PC-3 (cell line): ENCODE results near the gene FILIP1L. TPM values are rescaled to one million over a fixed set of nuclear protein-coding genes. Genes with fewer than 3 reads are reported as not detected.

Experiments used
- ATAC-seq: fragments of 200-7000 bp; cut with Tn5 transposase; 2 replicates; pipeline ENCODE4 v1.9.1; 2020; ENCODE audit warnings: mild to moderate bottlenecking, moderate library complexity
- BruUV-seq: library from RNA; stranded (reverse); fragments of 400-500 nt; replicated peaks from 2 replicates; lab custom pipeline; 2021; lab: Mats Ljungman, UMichigan
- CTCF ChIA-PET: fragments of 300-600 bp; sonication (Branson Sonifier 250); formaldehyde crosslinking; loops from one replicate; lab custom pipeline; 2022; ENCODE audit warnings: antibody characterized with exemption; lab: Charles Lee
- POLR2A ChIA-PET: fragments of 300-600 bp; sonication (Branson Sonifier 250); formaldehyde crosslinking; loops from one replicate; lab custom pipeline; 2022; ENCODE audit warnings: antibody characterized with exemption; ENCODE audit not compliant: unreplicated experiment; lab: Charles Lee
- DNase-seq: peaks from one replicate; pipeline ENCODE4 v3.0.0-alpha.2; 2015
- H2AFZ ChIP-seq: fragments of 300-600 bp; sonication (generic); 2 replicates; pipeline ENCODE4 v1.6.0; 2016; ENCODE audit warnings: antibody characterized with exemption, low read length
- H3F3A ChIP-seq: fragments of 300-600 bp; sonication (generic); one replicate; pipeline ENCODE4 v1.6.0; 2017; ENCODE audit warnings: antibody characterized with exemption, low read length, control low read depth, mild to moderate bottlenecking; ENCODE audit not compliant: unreplicated experiment
- H3K27ac ChIP-seq: fragments of 300-600 bp; sonication (generic); 2 replicates; pipeline ENCODE4 v1.5.1; 2016; ENCODE audit warnings: mild to moderate bottlenecking, low read length
- H3K27me3 ChIP-seq: fragments of 300-600 bp; sonication (generic); 2 replicates; pipeline ENCODE4 v1.6.1; 2016; ENCODE audit warnings: low read length, mixed read lengths
- H3K36me3 ChIP-seq: fragments of 300-600 bp; sonication (generic); 2 replicates; pipeline ENCODE4 v1.6.1; 2016; ENCODE audit warnings: low read depth, mixed run types, low read length, mixed read lengths
- H3K4me1 ChIP-seq: fragments of 300-600 bp; sonication (generic); 2 replicates; pipeline ENCODE4 v1.5.1; 2016; ENCODE audit warnings: low read length; ENCODE audit not compliant: insufficient read depth
- H3K4me2 ChIP-seq: fragments of 300-600 bp; sonication (generic); 2 replicates; pipeline ENCODE4 v1.6.0; 2016; ENCODE audit warnings: low read length
- H3K4me3 ChIP-seq: fragments of 300-600 bp; sonication (generic); 2 replicates; pipeline ENCODE4 v1.5.1; 2016; ENCODE audit warnings: mild to moderate bottlenecking, low read length, mixed read lengths
- H3K79me2 ChIP-seq: fragments of 300-600 bp; sonication (generic); 2 replicates; pipeline ENCODE4 v1.6.1; 2017; ENCODE audit warnings: low read length, mixed read lengths
- H3K9ac ChIP-seq: fragments of 300-600 bp; sonication (generic); 2 replicates; pipeline ENCODE4 v1.6.0; 2016; ENCODE audit warnings: mild to moderate bottlenecking, low read length
- H3K9me2 ChIP-seq: fragments of 300-600 bp; sonication (generic); replicated peaks from 2 replicates; pipeline ENCODE4 v1.6.1; 2016; ENCODE audit warnings: mixed run types, low read length, mixed read lengths
- H3K9me3 ChIP-seq: fragments of 300-600 bp; sonication (generic); 2 replicates; pipeline ENCODE4 v1.6.1; 2016; ENCODE audit warnings: low read length, mixed read lengths
- H4K20me1 ChIP-seq: fragments of 300-600 bp; sonication (generic); 2 replicates; pipeline ENCODE4 v1.6.1; 2016; ENCODE audit warnings: low read length, mixed read lengths
- CTCF ChIP-seq: fragments of 300-600 bp; sonication (generic); conservative IDR thresholded peaks from 2 replicates; pipeline ENCODE4 v1.5.1; 2017; ENCODE audit warnings: antibody characterized with exemption, low read depth, mild to moderate bottlenecking, low read length
- EZH2 ChIP-seq: fragments of 300-600 bp; sonication (generic); IDR thresholded peaks from one replicate; pipeline ENCODE4 v1.6.1; 2017; ENCODE audit warnings: antibody characterized with exemption, mild to moderate bottlenecking, low read length; ENCODE audit not compliant: unreplicated experiment
- EZH2phosphoT487 ChIP-seq: fragments of 300-600 bp; sonication (generic); IDR thresholded peaks from 2 replicates; pipeline ENCODE4 v1.6.1; 2018; ENCODE audit warnings: mild to moderate bottlenecking, antibody characterized with exemption, low read length, borderline replicate concordance
- intact Hi-C: fragments of 100-400 bp; cut with micrococcal nuclease; formaldehyde crosslinking; loops from 2 replicates; pipeline ENCODE4 v1.9.0; 2023
- total RNA-seq: library from RNA; depleted of rRNA; stranded (reverse); fragments of >200 nt; gene quantifications from 2 replicates; pipeline ENCODE4 v1.2.3, GENCODE V29; 2014

FILIP1L gene
- total RNA-seq, 1 experiment from 2014 or later = not detected

GRCh38 chr3:99834211-99834957, 279.9 kb downstream of the FILIP1L start:
- no peak overlapping the region for H2AFZ ChIP-seq
- no peaks in the 10 kb centered on the region for H3K27me3 ChIP-seq
- H3K4me1 ChIP-seq = 0 out of 2 replicates have a peak, but pooled peaks cover 12% of the 10 kb centered on the region
- H3K9me3 ChIP-seq = no peaks in the 10 kb centered on the region
- ChIA-PET CTCF (no interaction called here), POLR2A (no interaction called here)
- H3K9ac ChIP-seq = no peak overlapping the region
- H3F3A ChIP-seq = no peaks in the 10 kb centered on the region
- H3K4me3 ChIP-seq = no peak overlapping the region
- H3K27ac ChIP-seq = no peak overlapping the region
- no peaks in the 10 kb centered on the region for H3K36me3 ChIP-seq
- TF ChIP-seq EZH2 = no peak
- TF ChIP-seq EZH2phosphoT487 = no peak
- TF ChIP-seq CTCF = no peak
- H3K79me2 ChIP-seq = peaks cover 89% of the 10 kb centered on the region
- no peaks in the 10 kb centered on the region for H3K9me2 ChIP-seq
- DNase-seq = no peak
- BruUV-seq = no TSS peak
- ATAC-seq = no peak
- intact Hi-C loops = loop anchor here (5.0 to 10.0 kb wide), 4 partner anchors 568 to 1550 kb away; partner anchors contain the start of genes LNP1 and TOMM70
- H4K20me1 ChIP-seq = 0 out of 2 replicates have a peak, but pooled peaks cover 3% of the 10 kb centered on the region
- no peak overlapping the region for H3K4me2 ChIP-seq

GRCh38 chr3:99833617-99834205, 280.6 kb downstream of the FILIP1L start:
- POLR2A ChIA-PET = no interaction called here
- CTCF ChIA-PET = no interaction called here
- intact Hi-C loops = loop anchor here (2.0 to 10.0 kb wide), 5 partner anchors 213 to 1551 kb away; partner anchors contain the start of genes LNP1 and TOMM70

More at GRCh38 chr3:99833617-99834205, 280.6 kb downstream of the FILIP1L start:
- ATAC-seq (no peak), DNase-seq (no peak)
- Histone ChIP-seq H3K36me3 (no peaks in the 10 kb centered on the region), H3K79me2 (peaks cover 89% of the 10 kb centered on the region), H3K4me1 (0 out of 2 replicates have a peak, but pooled peaks cover 12% of the 10 kb centered on the region), H3K9me2 (no peaks in the 10 kb centered on the region), H2AFZ (no peak overlapping the region), H3K9me3 (no peaks in the 10 kb centered on the region), H3K4me2 (no peak overlapping the region), H3K27ac (no peak overlapping the region), H4K20me1 (0 out of 2 replicates have a peak, but pooled peaks cover 3% of the 10 kb centered on the region), H3K9ac (no peak overlapping the region), H3K4me3 (no peak overlapping the region), H3F3A (no peaks in the 10 kb centered on the region), H3K27me3 (no peaks in the 10 kb centered on the region)
- BruUV-seq = no TSS peak
- TF ChIP-seq EZH2phosphoT487 (no peak), CTCF (no peak), EZH2 (no peak)
